CD4-positive, alpha-beta T cell treated with Interleukin-6 at 100 ng/mL for 8 hours (primary cell): ENCODE data around the gene NACC2.
"Not testable (repeated sequence)": the region's sequence is repeated elsewhere in the genome, so short reads cannot be mapped to it uniquely, and the experiment has no call there.

Experiments
- DNase-seq: peaks from one replicate; pipeline ENCODE4 v3.0.0-alpha.2; 2020; ENCODE audit warnings: mixed read lengths, low spot score

The NACC2 gene

GRCh38 chr9:136110082-136111061 lies 15.3 kb upstream of the NACC2 start:
- peak; percentile 30 for DNase-seq

GRCh38 chr9:136109351-136110081 lies 14.4 kb upstream of the NACC2 start:
- DNase-seq, result peak; percentile 97

GRCh38 chr9:136108648-136109266 lies 13.7 kb upstream of the NACC2 start:
- no peak for DNase-seq

- DNase-seq, result no peak
Observed at GRCh38 chr9:136107953-136108647, 13.0 kb upstream of the NACC2 start.

- peak; percentile 63 for DNase-seq
Observed at GRCh38 chr9:136107155-136107952, 12.3 kb upstream of the NACC2 start.

- DNase-seq, result no peak
Observed at GRCh38 chr9:136105398-136106135, 10.5 kb upstream of the NACC2 start.

- no peak for DNase-seq
Observed at GRCh38 chr9:136104916-136105315, 9.8 kb upstream of the NACC2 start.

- DNase-seq, result no peak
Observed at GRCh38 chr9:136104488-136104800, 9.4 kb upstream of the NACC2 start.

- no peak for DNase-seq
Observed at GRCh38 chr9:136103651-136104487, 8.8 kb upstream of the NACC2 start.

GRCh38 chr9:136101615-136102074 lies 6.6 kb upstream of the NACC2 start:
- not testable (repeated sequence) for DNase-seq

GRCh38 chr9:136100700-136101614 lies 5.9 kb upstream of the NACC2 start:
- no peak for DNase-seq

- no peak for DNase-seq
Observed at GRCh38 chr9:136099542-136099941, 4.5 kb upstream of the NACC2 start.

GRCh38 chr9:136098844-136099243 lies 3.8 kb upstream of the NACC2 start:
- no peak for DNase-seq

- no peak for DNase-seq
Observed at GRCh38 chr9:136098210-136098609, 3.1 kb upstream of the NACC2 start.

GRCh38 chr9:136096505-136097001 lies 1.5 kb upstream of the NACC2 start:
- no peak for DNase-seq

GRCh38 chr9:136093995-136094881 lies 851 bp downstream of the NACC2 start:
- DNase-seq, result peak; percentile 42

GRCh38 chr9:136093346-136093986 lies 1.6 kb downstream of the NACC2 start:
- DNase-seq, result no peak
